HepG2 (cell line): ENCODE results near the gene AHSP. TPM values are rescaled to one million over a fixed set of nuclear protein-coding genes. Genes with fewer than 3 reads are reported as not detected.

ENCODE experiments used
- ARID2 ChIP-seq: sonication (generic); formaldehyde crosslinking; IDR thresholded peaks from 2 replicates; pipeline ENCODE4 v1.8.1; 2022; ENCODE audit warnings: mild to moderate bottlenecking, missing genetic modification reagents, borderline replicate concordance
- CHD4 ChIP-seq: fragments of 200-600 bp; sonication (generic); IDR thresholded peaks from 2 replicates; pipeline ENCODE4 v1.7.0; 2017; ENCODE audit warnings: mild to moderate bottlenecking, low read length, borderline replicate concordance
- GLI4 ChIP-seq: sonication (generic); formaldehyde crosslinking; IDR thresholded peaks from 2 replicates; pipeline ENCODE4 v1.5.1; 2020; ENCODE audit warnings: missing genetic modification reagents, mild to moderate bottlenecking, moderate library complexity, borderline replicate concordance
- KLF9 ChIP-seq: IDR thresholded peaks from 2 replicates; pipeline ENCODE4 v1.6.1; 2016; ENCODE audit warnings: low read depth
- SMYD3 ChIP-seq: sonication (generic); formaldehyde crosslinking; IDR thresholded peaks from 2 replicates; pipeline ENCODE4 v1.8.1; 2023; ENCODE audit warnings: mild to moderate bottlenecking, missing genetic modification reagents
- SNAI1 ChIP-seq: sonication (generic); formaldehyde crosslinking; IDR thresholded peaks from 2 replicates; pipeline ENCODE4 v1.5.0; 2020; ENCODE audit warnings: mild to moderate bottlenecking, missing genetic modification reagents, borderline replicate concordance
- ZMYM3 ChIP-seq: sonication (generic); formaldehyde crosslinking; IDR thresholded peaks from 2 replicates; pipeline ENCODE4 v1.5.1; 2020; ENCODE audit warnings: mild to moderate bottlenecking, missing genetic modification reagents
- ZNF225 ChIP-seq: sonication (generic); formaldehyde crosslinking; IDR thresholded peaks from 2 replicates; pipeline ENCODE4 v1.4.0; 2020; ENCODE audit warnings: mild to moderate bottlenecking, missing genetic modification reagents
- ZSCAN22 ChIP-seq: sonication (generic); formaldehyde crosslinking; IDR thresholded peaks from 2 replicates; pipeline ENCODE4 v1.4.0; 2020; ENCODE audit warnings: mild to moderate bottlenecking, missing genetic modification reagents
- polyA plus RNA-seq, 8 experiments: library from polyadenylated mRNA; depleted of rRNA in 3 of 8; stranded (reverse) in 7 of 8; unstranded in 1 of 8; fragments of >200 nt; fragmentation: Illumina TruSeq in 4 of 8; extraction: Trizol in 4 of 8; gene quantifications; 2 replicates each; pipeline versions ENCODE4 v1.2.1 to v1.2.3, GENCODE V29; 2011 to 2016; ENCODE audit warnings: low read depth in 4 of 8, missing spikeins in 1 of 8, mixed read lengths in 1 of 8; ENCODE audit not compliant: insufficient read depth in 1 of 8
- total RNA-seq, 5 experiments: library from RNA; depleted of rRNA; stranded (reverse); fragments of >200 nt; fragmentation: Illumina TruSeq; extraction: Trizol; gene quantifications; 2 replicates each; pipeline ENCODE4 v1.2.3, GENCODE V29; 2016; ENCODE audit warnings: low read depth in 1 of 5
- TF ChIP-seq, protein P1 (sequence below): fragments of 450-650 bp; IDR thresholded peaks from 2 replicates; pipeline ENCODE4 v1.6.1; 2016
- TF ChIP-seq, protein P2 (sequence below): sonication (generic); formaldehyde crosslinking; IDR thresholded peaks from 2 replicates; pipeline ENCODE4 v1.9.0; 2021; ENCODE audit warnings: missing genetic modification reagents, borderline replicate concordance
- TF ChIP-seq, protein P3 (sequence below): sonication (generic); formaldehyde crosslinking; IDR thresholded peaks from 2 replicates; pipeline ENCODE4 v1.5.0; 2020; ENCODE audit warnings: missing genetic modification reagents, mild to moderate bottlenecking, borderline replicate concordance
- TF ChIP-seq, protein P4 (sequence below): sonication (generic); formaldehyde crosslinking; IDR thresholded peaks from 2 replicates; pipeline ENCODE4 v1.8.1; 2023; ENCODE audit warnings: mild to moderate bottlenecking, missing genetic modification reagents
- TF ChIP-seq, protein P5 (sequence below): sonication (generic); formaldehyde crosslinking; IDR thresholded peaks from 2 replicates; pipeline ENCODE4 v1.8.1; 2023; ENCODE audit warnings: mild to moderate bottlenecking, missing genetic modification reagents
- TF ChIP-seq, protein P6 (sequence below): sonication (generic); formaldehyde crosslinking; IDR thresholded peaks from 2 replicates; pipeline ENCODE4 v1.4.0; 2020; ENCODE audit warnings: missing genetic modification reagents, mild to moderate bottlenecking, borderline replicate concordance
- TF ChIP-seq, protein P7 (sequence below): IDR thresholded peaks from 2 replicates; pipeline ENCODE4 v1.6.1; 2016; ENCODE audit warnings: low read depth

The AHSP gene
- total and polyA plus RNA-seq, 2 of the 13 experiments (the other 11 are each of a cell fraction or from before 2014, with no cell fraction given), result not detected

DNA sequence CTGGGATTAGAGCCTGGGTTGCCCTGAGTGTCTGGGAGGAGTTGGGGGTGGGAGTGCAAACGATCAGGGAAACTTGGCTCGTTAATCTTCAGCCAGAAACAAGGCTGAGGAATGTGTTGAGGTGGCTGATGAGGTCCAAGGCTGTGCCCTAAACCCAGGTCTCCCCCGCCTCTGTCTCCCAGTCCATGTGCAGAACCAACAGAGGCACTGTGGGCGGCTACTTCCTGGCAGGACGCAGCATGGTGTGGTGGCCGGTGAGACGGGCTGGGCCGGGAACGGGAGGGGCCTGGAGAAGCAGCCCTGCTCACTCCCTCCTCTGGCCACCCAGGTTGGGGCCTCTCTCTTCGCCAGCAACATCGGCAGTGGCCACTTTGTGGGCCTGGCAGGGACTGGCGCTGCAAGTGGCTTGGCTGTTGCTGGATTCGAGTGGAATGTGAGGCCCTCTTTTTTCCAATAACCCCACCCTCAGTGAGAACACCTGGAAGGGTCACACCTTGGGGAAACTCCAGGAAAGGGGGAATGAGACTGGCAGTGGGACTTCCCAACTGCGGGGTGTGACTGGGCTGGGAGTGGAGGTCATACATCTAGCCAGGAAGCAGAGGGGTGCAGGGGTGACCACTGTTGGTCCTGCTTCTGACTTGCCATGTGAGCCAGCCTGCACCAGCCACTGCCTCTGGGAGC is 43.1 kb upstream of the AHSP start (continued):
- TF ChIP-seq, protein P1, sequence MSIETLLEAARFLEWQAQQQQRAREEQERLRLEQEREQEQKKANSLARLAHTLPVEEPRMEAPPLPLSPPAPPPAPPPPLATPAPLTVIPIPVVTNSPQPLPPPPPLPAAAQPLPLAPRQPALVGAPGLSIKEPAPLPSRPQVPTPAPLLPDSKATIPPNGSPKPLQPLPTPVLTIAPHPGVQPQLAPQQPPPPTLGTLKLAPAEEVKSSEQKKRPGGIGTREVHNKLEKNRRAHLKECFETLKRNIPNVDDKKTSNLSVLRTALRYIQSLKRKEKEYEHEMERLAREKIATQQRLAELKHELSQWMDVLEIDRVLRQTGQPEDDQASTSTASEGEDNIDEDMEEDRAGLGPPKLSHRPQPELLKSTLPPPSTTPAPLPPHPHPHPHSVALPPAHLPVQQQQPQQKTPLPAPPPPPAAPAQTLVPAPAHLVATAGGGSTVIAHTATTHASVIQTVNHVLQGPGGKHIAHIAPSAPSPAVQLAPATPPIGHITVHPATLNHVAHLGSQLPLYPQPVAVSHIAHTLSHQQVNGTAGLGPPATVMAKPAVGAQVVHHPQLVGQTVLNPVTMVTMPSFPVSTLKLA, result peak; percentile 30; the same call in 1 of the 2 replicates
- 0 out of 2 replicates have a peak, but pooled peaks have one; percentile 45 for TF ChIP-seq ZNF225 (CRISPR knock-in tag)
- TF ChIP-seq GLI4 (CRISPR knock-in tag), result peak; percentile 80; the same call in 1 of the 2 replicates
- TF ChIP-seq, protein P2, sequence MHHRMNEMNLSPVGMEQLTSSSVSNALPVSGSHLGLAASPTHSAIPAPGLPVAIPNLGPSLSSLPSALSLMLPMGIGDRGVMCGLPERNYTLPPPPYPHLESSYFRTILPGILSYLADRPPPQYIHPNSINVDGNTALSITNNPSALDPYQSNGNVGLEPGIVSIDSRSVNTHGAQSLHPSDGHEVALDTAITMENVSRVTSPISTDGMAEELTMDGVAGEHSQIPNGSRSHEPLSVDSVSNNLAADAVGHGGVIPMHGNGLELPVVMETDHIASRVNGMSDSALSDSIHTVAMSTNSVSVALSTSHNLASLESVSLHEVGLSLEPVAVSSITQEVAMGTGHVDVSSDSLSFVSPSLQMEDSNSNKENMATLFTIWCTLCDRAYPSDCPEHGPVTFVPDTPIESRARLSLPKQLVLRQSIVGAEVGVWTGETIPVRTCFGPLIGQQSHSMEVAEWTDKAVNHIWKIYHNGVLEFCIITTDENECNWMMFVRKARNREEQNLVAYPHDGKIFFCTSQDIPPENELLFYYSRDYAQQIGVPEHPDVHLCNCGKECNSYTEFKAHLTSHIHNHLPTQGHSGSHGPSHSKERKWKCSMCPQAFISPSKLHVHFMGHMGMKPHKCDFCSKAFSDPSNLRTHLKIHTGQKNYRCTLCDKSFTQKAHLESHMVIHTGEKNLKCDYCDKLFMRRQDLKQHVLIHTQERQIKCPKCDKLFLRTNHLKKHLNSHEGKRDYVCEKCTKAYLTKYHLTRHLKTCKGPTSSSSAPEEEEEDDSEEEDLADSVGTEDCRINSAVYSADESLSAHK (CRISPR knock-in tag), result no peak
- TF ChIP-seq, protein P3, sequence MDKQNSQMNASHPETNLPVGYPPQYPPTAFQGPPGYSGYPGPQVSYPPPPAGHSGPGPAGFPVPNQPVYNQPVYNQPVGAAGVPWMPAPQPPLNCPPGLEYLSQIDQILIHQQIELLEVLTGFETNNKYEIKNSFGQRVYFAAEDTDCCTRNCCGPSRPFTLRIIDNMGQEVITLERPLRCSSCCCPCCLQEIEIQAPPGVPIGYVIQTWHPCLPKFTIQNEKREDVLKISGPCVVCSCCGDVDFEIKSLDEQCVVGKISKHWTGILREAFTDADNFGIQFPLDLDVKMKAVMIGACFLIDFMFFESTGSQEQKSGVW (CRISPR knock-in tag), result no peak
- TF ChIP-seq, protein P4, sequence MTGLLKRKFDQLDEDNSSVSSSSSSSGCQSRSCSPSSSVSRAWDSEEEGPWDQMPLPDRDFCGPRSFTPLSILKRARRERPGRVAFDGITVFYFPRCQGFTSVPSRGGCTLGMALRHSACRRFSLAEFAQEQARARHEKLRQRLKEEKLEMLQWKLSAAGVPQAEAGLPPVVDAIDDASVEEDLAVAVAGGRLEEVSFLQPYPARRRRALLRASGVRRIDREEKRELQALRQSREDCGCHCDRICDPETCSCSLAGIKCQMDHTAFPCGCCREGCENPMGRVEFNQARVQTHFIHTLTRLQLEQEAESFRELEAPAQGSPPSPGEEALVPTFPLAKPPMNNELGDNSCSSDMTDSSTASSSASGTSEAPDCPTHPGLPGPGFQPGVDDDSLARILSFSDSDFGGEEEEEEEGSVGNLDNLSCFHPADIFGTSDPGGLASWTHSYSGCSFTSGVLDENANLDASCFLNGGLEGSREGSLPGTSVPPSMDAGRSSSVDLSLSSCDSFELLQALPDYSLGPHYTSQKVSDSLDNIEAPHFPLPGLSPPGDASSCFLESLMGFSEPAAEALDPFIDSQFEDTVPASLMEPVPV (CRISPR knock-in tag), result 0 out of 2 replicates have a peak, but pooled peaks have one; percentile 30
- TF ChIP-seq SMYD3 (CRISPR knock-in tag), result no peak
- peak; percentile 48; the same call in 1 of the 2 replicates for TF ChIP-seq ZMYM3 (CRISPR knock-in tag)
- TF ChIP-seq KLF9, result no peak
- TF ChIP-seq, protein P5, sequence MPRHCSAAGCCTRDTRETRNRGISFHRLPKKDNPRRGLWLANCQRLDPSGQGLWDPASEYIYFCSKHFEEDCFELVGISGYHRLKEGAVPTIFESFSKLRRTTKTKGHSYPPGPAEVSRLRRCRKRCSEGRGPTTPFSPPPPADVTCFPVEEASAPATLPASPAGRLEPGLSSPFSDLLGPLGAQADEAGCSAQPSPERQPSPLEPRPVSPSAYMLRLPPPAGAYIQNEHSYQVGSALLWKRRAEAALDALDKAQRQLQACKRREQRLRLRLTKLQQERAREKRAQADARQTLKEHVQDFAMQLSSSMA (CRISPR knock-in tag), result no peak
- no peak for TF ChIP-seq ZSCAN22 (CRISPR knock-in tag)
- TF ChIP-seq, protein P6, sequence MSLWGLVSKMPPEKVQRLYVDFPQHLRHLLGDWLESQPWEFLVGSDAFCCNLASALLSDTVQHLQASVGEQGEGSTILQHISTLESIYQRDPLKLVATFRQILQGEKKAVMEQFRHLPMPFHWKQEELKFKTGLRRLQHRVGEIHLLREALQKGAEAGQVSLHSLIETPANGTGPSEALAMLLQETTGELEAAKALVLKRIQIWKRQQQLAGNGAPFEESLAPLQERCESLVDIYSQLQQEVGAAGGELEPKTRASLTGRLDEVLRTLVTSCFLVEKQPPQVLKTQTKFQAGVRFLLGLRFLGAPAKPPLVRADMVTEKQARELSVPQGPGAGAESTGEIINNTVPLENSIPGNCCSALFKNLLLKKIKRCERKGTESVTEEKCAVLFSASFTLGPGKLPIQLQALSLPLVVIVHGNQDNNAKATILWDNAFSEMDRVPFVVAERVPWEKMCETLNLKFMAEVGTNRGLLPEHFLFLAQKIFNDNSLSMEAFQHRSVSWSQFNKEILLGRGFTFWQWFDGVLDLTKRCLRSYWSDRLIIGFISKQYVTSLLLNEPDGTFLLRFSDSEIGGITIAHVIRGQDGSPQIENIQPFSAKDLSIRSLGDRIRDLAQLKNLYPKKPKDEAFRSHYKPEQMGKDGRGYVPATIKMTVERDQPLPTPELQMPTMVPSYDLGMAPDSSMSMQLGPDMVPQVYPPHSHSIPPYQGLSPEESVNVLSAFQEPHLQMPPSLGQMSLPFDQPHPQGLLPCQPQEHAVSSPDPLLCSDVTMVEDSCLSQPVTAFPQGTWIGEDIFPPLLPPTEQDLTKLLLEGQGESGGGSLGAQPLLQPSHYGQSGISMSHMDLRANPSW (CRISPR knock-in tag), result no peak
- TF ChIP-seq SNAI1 (CRISPR knock-in tag), result no peak
- TF ChIP-seq, protein P7, sequence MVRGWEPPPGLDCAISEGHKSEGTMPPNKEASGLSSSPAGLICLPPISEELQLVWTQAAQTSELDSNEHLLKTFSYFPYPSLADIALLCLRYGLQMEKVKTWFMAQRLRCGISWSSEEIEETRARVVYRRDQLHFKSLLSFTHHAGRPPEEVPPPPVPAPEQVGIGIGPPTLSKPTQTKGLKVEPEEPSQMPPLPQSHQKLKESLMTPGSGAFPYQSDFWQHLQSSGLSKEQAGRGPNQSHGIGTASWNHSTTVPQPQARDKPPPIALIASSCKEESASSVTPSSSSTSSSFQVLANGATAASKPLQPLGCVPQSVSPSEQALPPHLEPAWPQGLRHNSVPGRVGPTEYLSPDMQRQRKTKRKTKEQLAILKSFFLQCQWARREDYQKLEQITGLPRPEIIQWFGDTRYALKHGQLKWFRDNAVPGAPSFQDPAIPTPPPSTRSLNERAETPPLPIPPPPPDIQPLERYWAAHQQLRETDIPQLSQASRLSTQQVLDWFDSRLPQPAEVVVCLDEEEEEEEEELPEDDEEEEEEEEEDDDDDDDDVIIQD, result no peak
- no peak for TF ChIP-seq CHD4
- TF ChIP-seq ARID2, result no peak
